Breast epithelium (tissue), 3 donors: ENCODE results near the gene GBF1.

ENCODE experiments used
- POLR2AphosphoS5 ChIP-seq, 3 donors: sonication (generic); formaldehyde crosslinking; IDR thresholded peaks; one replicate each; pipeline ENCODE4 v1.6.1; 2017; ENCODE audit warnings: antibody characterized with exemption in 3 of 3
- TF ChIP-seq, protein P1 (sequence below), 3 donors: fragments of 450-650 bp; IDR thresholded peaks; one replicate each; pipeline ENCODE4 v1.5.1; 2016 to 2017; ENCODE audit warnings: antibody characterized with exemption in 3 of 3, mild to moderate bottlenecking in 3 of 3, moderate library complexity in 3 of 3

DNA sequence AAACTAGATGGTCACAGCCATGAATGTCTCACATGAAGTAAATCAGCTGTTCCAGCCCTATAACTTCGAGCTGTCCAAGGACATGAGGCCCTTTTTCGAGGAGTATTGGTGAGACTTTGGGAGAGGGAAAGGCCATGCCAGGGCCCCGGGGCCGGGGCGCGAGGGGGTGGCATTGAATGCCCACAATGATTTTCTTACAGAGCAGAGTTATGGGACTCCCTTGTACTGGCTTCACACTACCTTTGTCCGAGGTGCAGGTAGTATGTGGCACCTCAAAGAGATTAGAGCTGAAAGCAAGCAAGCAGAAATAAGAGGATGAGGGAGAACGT, 18.8 kb upstream of the GBF1 start:
- TF ChIP-seq, protein P1, sequence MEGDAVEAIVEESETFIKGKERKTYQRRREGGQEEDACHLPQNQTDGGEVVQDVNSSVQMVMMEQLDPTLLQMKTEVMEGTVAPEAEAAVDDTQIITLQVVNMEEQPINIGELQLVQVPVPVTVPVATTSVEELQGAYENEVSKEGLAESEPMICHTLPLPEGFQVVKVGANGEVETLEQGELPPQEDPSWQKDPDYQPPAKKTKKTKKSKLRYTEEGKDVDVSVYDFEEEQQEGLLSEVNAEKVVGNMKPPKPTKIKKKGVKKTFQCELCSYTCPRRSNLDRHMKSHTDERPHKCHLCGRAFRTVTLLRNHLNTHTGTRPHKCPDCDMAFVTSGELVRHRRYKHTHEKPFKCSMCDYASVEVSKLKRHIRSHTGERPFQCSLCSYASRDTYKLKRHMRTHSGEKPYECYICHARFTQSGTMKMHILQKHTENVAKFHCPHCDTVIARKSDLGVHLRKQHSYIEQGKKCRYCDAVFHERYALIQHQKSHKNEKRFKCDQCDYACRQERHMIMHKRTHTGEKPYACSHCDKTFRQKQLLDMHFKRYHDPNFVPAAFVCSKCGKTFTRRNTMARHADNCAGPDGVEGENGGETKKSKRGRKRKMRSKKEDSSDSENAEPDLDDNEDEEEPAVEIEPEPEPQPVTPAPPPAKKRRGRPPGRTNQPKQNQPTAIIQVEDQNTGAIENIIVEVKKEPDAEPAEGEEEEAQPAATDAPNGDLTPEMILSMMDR (IDR thresholded peaks at IDR 0.05) = no peak
- TF ChIP-seq POLR2AphosphoS5 (IDR thresholded peaks at IDR 0.05) = no peak
